HTR-8/SVneo (cell line): Measurements from ENCODE around the gene PTPRR.
"Not testable (repeated sequence)": the region's sequence is repeated elsewhere in the genome, so short reads cannot be mapped to it uniquely, and the experiment has no call there.

Source experiments
- DNase-seq: peaks from one replicate; pipeline ENCODE4 v3.0.0; 2011; ENCODE audit warnings: low spot score, mixed read lengths; ENCODE audit not compliant: insufficient read length
- FAIRE-seq: peaks from 2 replicates; lab custom pipeline; 2011; peaks lifted over from hg19 to GRCh38; lab: Jason Lieb, UNC

The PTPRR gene

DNA sequence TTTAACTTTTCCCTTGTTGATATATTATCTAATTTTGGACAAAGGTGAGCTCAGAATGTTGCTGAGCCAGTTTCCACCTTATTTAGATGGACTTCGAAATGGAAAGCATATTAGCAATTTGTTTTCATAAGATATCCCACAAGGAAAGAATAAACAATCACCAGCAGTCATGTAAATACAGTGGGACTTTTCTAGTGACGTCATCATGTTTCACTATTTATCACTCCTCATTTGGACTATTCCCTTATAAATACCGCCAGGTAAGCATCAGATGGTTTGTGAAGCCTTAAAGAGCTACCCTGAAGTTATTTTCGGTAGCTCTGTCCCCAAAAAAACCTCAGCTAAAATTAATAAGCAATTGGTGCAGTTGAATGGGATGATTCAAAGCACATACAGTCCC, 110.7 kb downstream of the PTPRR start:
- no peak for DNase-seq

DNA sequence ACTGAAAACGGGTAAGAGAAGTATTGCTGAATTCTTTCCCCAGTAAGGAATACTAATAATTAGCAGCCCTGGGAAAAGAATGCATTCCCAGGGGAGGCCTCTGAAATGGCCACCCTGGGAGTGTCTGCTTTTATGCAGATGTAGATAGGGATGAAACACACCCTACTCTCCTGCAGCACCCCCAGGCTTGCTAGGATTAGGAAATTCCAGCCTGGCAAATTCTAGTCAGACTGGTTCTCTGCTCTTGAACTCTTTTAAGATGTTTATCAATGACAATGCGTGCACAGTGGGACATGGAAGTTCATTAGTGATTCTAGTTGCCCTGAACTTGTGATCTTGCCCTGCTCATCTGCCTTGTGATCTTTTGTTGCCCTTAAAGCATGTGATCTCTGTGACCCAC, 112.5 kb downstream of the PTPRR start:
- DNase-seq, result not testable (repeated sequence)

More for the DNA sequence above, 110.7 kb downstream of the PTPRR start:
- FAIRE-seq, result no peak

DNA sequence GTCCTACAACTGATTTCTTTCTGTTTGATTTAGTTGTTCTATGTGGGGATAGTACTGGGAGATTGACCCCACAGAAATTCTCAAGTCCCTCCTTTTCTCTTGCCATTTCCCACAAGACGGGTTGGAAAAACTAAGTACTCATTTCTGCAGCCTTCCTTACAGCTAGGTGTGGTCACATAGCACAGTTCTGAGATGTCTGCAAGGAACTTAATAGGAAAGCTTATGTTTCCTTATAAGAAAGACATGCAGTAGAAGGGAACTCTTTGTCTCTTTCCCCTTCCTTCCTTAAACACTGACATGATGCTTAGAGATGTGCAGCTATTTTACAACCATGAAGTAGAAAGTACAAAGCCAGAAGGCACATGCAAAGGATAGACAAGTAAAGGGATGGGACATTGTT, 113.7 kb downstream of the PTPRR start:
- FAIRE-seq, result no peak
- no peak for DNase-seq

More for the DNA sequence above, 112.5 kb downstream of the PTPRR start:
- not testable (repeated sequence) for FAIRE-seq

DNA sequence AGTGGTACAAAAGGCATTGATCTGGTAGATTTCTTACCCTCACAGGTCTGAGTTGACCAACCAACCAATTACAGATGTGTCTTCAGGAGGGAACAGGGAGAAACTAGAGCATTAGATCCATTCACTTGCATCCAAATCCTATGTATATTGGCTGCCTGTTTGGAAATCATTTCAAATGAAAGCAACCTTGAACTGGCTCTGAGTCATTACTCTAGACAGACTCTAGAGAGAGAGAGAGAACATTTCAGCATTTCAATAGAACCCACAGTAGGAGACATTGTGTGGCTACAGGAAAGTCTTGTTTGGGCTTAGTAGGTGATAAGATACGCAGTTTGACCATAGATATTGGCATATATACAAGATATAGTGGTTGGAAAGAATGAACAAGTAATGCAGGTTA, 114.5 kb downstream of the PTPRR start:
- FAIRE-seq (no peak), DNase-seq (no peak)

DNA sequence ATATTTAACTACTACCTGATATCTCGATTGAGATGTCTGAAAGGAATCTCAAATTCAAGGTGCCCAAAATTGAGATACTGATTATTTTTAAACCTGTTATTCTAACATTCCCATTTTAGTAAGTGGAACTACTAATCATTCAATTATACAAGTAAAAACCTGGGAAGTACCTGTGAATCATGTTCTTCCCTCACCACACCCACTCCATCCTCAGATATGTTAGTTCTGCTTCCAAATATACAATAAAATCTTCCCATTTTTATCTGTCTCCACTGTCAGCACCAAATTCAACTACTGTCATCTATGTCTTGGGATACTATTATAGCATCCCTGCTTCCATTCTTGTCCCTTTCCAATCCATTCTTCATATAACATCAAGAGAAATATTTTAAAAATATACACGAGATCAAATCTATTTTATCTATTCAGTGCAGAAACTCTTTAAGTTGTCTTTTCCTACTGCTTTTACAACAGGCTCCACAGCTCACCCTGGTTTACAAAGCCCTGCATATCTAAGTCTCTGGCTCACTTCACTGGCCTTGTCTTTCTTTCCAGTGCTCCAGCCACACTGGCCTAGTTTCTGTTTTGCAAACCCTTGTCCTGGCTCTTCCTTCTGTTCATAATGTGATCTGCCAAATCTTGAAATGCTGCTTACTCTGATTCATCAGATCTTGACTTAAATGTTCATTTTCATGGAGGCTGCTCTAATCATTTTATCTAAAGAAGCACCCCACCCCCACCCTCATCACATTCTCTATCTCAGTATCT, 122.3 kb downstream of the PTPRR start:
- no peak for DNase-seq
- no peak for FAIRE-seq

DNA sequence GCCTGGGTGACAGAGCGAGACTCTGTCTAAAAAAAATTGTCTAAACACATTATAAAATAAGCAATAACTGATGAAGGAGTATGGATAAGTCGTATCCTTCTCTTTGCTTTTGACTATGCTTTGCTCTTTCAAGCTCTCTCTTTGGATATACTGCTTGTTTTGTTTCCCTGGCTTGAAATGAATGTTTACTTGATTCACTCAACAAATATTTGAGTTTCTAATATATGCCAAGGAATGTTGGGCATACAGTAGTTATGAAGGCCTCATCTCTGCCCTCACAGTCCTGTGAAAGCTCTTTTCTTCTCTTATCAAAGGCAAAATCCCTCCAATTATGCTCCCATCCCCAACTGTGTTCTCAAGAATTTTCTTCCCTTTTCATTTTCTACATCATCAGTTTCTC, 123.5 kb downstream of the PTPRR start:
- FAIRE-seq, result no peak
- DNase-seq, result no peak

DNA sequence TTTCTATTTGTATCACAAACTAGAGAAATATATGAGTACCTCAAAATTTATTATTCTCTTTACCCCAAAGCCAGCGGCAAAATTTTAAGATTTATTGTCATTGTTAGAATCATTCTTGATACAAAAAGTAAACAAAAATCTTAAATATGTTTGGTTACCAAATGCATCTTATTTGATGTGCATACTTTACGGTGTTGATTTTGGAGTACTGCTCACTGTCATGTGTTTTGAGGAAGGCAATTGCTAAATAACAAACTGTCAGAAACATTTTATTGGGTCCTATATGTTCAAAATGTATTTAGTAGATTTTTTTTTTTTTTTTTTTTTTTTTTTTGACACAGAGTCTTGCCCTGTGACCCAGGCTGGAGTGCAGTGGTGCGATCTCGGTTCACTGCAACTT, 124.9 kb downstream of the PTPRR start:
- DNase-seq, result no peak
- no peak for FAIRE-seq

DNA sequence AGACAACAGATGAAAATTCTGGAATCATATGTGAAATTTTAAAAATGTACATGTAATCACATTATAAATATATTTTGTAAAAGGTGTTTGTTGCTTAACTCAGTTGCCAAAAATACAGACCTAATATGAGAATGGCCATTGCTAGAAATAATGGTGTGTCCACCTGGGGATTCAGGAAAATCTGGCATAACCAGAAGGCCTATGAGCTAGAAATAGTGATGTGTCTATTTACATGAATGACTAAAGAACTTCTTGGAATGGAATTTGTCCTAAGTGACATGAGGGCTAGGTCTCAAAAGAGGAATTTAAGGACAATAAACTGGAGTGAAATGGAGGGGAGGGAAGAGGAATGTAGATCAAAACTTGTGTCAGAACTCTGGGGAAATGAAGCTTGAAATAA, 126.4 kb downstream of the PTPRR start:
- no peak for FAIRE-seq
- no peak for DNase-seq

DNA sequence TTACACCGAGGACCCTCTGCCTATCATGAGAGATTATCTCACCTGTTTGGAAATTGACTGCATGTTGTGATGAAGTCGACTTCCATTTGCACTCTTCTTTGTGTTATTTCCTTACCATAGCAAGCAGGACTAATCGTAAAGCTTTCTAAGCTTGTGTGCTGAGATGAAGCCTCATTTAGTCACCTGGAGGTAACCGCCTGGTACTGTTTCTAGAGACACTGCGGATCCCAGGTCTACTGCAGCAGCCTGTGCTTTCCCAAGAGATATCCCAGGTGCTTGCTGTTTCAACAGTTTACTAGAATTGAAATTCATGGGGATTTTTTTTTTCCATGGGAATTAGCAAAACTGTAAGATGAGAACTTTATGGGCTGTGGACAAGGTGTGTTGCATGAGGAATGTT, 131.8 kb downstream of the PTPRR start:
- FAIRE-seq, result no peak
- DNase-seq, result no peak

DNA sequence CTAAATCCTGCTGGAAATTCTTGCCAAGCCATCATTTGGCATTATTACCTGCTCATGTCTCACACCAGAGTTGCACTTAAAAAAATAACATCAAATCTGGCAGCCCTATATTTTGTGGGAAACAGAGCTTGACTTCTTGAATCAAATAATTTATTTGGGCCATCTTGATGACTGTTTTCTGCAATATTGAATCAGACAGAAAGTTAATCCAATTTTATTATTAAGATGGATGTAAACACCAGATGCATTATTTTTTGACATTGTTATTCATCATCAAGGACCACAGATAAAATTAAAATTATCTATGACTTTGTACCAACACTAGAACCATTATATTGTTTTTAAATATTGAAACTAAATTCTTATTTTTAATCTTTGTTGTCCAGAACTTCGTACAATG, 132.9 kb downstream of the PTPRR start:
- DNase-seq, result no peak
- no peak for FAIRE-seq

DNA sequence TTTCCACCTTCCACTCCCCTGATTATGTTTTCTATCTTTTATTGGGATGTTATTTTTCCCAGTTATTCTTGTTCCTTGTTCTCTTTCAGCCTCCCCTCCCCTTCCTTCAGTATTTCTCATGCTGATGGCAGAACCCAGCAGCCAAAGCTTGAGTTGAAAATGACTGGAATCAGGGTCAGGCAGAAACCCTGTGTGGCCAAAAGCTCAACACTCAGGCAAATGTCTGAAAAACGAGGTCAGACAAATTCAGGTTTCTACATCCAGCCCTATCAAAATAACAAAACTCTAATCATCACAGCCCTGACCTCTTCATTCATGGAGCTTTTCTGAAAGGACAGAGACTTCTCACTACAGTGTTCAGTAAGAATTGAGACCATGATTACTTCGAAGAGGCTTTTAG, 134.6 kb downstream of the PTPRR start:
- no peak for FAIRE-seq
- no peak for DNase-seq

DNA sequence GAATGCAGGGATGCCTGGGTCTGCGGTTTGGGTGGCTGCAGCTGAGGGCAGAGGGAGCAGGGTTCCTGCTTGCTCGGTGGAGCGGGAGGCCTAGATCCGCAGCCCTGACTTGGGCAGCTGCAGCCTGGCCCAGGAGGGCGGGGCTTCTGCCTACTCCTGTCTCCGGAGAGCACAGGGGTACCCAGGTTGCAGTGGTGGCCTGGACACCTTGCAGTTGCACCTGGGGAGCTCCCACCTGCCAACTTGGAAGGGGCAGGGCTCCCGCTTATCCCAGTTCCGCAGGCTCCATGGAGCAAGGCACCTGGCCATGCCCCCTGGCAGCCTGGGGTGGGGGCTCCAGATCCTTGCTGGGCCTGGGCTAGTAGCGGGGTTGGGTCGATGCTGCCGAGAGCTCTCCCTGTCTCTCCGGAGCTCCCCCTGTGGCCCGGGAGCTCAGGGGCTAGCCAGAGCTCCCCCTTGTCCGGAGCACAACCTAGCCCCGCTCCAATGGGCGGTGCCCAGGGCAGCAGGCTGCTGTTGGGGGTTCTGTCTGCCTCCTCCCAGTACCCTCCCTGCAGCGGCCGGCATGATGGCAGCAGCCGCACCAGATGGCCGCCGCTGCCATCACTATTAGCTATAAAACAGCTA, 136.4 kb downstream of the PTPRR start:
- no peak for DNase-seq
- FAIRE-seq, result no peak

DNA sequence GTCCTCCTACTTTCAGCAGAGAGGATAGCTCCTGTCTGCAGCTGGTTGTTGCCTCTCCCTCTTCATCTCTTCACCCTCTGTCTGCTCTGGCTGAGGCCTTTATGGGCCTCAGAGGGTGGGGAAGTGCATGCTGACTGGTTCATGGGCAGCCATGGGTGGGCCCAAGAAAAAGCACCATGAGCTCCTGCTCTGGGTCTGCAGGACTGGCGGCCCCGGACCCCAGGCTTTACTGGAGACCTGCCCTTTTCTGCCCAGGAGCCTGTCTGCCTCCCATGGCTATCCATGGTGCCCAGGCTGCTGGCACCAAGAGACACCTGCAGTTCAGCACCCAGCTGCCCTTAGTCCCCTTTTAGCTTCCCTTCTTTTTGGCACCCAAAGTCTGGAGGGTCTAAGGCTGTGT, 137.1 kb downstream of the PTPRR start:
- DNase-seq (no peak), FAIRE-seq (no peak)

DNA sequence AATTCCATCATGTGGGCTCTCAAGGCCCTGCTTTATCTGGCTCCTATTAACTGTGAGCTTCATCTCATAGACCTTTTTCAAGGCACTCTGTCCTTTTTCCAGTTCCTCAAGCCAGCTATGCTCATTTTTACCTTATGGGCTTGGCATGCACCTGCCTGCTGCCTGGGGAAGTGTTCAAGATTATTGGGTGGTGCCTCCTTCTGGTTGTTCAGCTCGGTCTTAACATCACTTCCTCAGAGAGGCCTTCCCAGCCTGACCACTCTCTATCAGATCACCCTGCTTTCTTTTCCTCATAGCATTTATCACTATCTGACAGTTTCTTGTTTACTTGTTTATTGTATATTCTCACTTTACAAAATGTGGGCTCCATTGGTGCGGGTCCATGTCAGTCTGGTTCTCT, 141.3 kb downstream of the PTPRR start:
- FAIRE-seq (no peak), DNase-seq (no peak)

DNA sequence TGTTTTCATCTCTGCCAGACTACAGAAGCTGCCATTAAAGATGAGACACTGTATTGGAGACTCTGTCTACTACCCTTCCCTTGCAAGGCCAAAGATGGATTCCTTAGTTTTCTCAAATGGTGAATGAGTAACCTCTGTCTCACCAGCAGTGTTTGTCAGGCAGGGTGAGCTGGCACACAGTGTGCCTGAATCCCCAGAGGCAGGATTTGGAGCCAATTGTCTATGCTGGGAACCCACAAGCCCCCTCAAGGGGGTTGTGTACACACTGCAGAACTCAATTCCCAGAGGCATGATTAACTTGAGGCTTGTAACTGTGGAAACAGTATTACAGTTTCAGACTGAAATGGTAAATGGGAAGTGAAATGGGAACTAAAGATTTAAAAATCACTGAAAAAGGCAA, 146.5 kb downstream of the PTPRR start:
- no peak for DNase-seq

DNA sequence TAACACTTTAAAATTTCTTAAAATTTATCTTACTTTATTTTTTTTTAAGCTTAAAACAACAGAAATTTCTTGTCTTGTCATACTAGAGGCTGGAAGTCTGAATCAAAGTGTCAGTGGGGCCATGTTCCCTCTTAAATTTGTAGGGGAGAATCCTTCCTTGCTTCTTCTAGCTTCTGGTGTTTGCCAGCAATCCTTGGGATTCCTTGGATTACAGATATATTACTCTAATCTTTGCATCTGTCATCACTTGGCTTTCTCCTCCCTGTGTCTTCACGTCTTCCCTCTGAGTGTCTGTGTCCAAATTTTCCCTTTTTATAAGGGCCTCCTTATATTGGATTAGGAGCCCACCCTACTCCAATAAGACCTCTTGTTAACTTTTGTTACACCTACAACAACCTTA, 147.7 kb downstream of the PTPRR start:
- DNase-seq, result no peak
- no peak for FAIRE-seq

More for the DNA sequence above, 146.5 kb downstream of the PTPRR start:
- FAIRE-seq, result no peak

DNA sequence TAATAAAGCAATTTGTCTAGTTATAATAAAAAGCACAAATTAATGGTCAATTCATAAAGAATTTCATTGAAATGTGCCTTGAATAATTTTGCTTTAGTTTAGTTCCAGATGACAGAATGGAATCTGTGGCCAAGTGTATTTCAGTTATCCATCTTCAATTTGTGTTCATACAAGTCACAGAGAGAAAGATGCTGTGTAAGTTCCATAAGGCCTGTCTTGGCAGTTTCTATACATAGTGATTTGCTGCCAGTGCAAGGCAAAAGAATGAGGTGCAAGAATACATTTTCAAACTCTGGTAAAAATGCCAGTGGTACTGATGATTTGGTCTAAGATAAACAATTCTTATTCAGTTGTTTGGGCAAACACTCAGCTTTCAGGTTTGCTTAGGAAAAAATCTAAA, 149.0 kb downstream of the PTPRR start:
- FAIRE-seq (no peak), DNase-seq (no peak)

DNA sequence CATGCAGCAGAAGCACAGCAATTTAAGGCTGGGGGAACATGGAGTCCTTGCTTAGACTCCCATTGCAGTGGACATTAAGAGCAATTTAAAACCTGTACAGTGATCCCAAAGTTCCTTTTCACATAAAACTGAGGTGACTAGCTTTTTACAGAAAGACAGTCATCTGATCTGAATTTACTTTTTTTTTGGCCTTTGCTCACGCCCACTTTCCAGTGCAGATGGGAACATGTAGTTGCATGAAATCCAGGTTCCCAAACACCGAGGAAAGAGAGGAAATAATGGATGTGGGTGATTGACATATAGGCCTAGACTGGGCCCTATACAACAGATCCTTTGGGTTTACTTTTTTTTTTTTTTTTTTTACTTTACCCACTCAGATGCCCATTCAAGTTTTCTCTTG, 156.9 kb downstream of the PTPRR start:
- DNase-seq, result no peak
- FAIRE-seq, result no peak

DNA sequence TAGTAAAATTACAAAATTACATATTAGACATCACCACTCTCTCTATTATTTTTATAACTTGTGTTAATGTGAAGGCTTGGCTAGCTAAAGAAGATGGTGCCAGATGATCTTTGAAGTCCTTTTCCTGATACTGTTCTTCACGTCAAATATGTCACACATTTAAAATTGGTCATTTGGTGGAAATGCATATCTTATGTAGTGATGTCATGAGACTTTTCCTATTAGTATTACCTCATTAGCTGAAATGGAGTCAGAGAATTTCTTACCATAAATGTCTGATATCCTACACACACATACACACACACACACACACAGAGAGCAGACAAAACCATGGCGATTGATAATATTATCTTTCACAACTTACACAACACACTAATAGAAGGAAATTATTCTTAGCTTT, 158.5 kb downstream of the PTPRR start:
- DNase-seq, result no peak
- no peak for FAIRE-seq

DNA sequence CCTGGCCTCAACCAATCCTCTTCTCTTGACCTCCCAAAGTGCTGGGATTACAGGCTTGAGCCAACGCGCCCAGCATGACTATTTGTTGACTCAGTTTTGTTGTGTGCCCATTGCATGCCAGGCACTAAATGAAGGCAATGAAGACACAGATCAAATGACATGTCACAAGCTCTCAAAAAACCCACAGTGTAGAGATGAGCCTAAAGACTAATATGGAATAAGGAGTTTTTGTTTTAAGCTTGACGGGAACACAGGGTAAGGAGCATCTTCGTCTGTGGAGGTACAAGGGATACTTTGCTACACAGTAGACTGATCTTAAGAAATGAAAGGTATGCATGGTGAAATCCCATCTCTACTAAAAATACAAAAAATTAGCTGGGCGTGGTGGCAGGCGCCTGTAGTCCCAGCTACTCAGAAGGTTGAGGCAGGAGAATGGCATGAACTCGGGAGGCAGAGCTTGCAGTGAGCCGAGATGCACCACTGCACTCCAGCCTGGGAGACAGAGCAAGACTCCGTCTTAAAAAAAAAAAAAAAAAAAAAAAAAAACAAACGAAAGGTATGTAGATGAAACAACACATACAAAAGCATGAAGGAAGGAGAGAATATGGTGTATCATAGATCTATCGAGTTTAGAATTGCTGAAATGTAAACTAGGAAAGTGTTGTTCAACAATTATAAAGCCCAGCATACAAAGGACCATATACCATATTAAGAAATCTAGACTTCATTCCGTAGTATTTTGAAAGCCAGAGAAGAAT, 161.2 kb downstream of the PTPRR start:
- no peak for FAIRE-seq

DNA sequence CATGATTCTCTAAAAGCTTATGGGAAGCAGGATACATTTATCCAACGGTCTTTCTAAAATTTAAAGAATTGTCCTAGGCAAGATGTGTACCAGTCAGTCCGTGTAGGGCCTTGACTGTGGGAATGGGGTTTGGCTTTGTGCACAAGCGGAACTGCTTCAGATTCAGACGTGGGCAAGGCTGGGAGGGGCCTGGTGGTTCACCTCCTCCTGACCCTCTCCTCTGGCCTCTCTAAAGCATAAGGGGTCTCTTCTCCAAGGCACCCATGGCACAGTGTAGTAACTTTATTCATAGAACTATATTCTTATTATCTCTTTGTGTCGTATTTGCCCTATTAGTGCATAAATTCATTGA, 162.1 kb downstream of the PTPRR start:
- DNase-seq (no peak), FAIRE-seq (no peak)

More for the DNA sequence above, 161.2 kb downstream of the PTPRR start:
- no peak for DNase-seq
